Neuronal stem cell (in vitro differentiated cells): ENCODE results near the gene CD248.
A peak's percentile ranks its signal among the peaks of the same experiment; 100 is the strongest.

Experiments
- DNase-seq: peaks from one replicate; pipeline ENCODE4 v3.0.0-alpha.2; 2013; ENCODE audit warnings: low spot score
- H2AFZ ChIP-seq: one replicate; pipeline ENCODE4 v1.6.1; 2013; ENCODE audit warnings: mild to moderate bottlenecking, low read length, inconsistent platforms
- H2AK5ac ChIP-seq: 2 replicates; pipeline ENCODE4 v1.6.1; 2013; ENCODE audit warnings: low read depth, mild to moderate bottlenecking, inconsistent platforms, low read length, moderate library complexity, mixed read lengths
- H2BK120ac ChIP-seq: 2 replicates; pipeline ENCODE4 v1.6.1; 2013; ENCODE audit warnings: low read depth, mild to moderate bottlenecking, inconsistent platforms, low read length, moderate library complexity, mixed read lengths
- H2BK12ac ChIP-seq: one replicate; pipeline ENCODE4 v1.6.1; 2013; ENCODE audit warnings: low read length, inconsistent platforms
- H2BK15ac ChIP-seq: 2 replicates; pipeline ENCODE4 v1.6.1; 2013; ENCODE audit warnings: mild to moderate bottlenecking, low read length, inconsistent platforms, mixed read lengths
- H2BK5ac ChIP-seq: one replicate; pipeline ENCODE4 v1.6.1; 2013; ENCODE audit warnings: inconsistent platforms, mild to moderate bottlenecking, low read length, moderate library complexity
- H3K14ac ChIP-seq: one replicate; pipeline ENCODE4 v1.6.1; 2013; ENCODE audit warnings: low read length, inconsistent platforms
- H3K18ac ChIP-seq: 2 replicates; pipeline ENCODE4 v1.6.1; 2013; ENCODE audit warnings: low read length, inconsistent platforms
- H3K23ac ChIP-seq: 2 replicates; pipeline ENCODE4 v1.6.1; 2013; ENCODE audit warnings: low read depth, mild to moderate bottlenecking, mixed read lengths, low read length, inconsistent platforms; ENCODE audit not compliant: poor library complexity
- H3K27ac ChIP-seq: replicated peaks from 3 replicates; pipeline ENCODE4 v1.5.1; 2013; ENCODE audit warnings: low read length, inconsistent platforms
- H3K27me3 ChIP-seq, 3 experiments: 2 replicates each; pipeline ENCODE4 v1.6.1; 2013; ENCODE audit warnings: low read length in 3 of 3, mild to moderate bottlenecking in 2 of 3, inconsistent platforms in 1 of 3, low read depth in 1 of 3, mixed read lengths in 1 of 3, moderate library complexity in 1 of 3; ENCODE audit not compliant: control insufficient read depth in 3 of 3, insufficient read depth in 3 of 3
- H3K36me3 ChIP-seq, 2 donors: replicated peaks in 1 of 2; 2 replicates each; pipeline ENCODE4 v1.6.1; 2013; ENCODE audit warnings: low read length in 2 of 2; ENCODE audit not compliant: control insufficient read depth in 2 of 2, insufficient read depth in 2 of 2
- H3K4ac ChIP-seq: 2 replicates; pipeline ENCODE4 v1.6.1; 2013; ENCODE audit warnings: inconsistent platforms, mild to moderate bottlenecking, low read length, moderate library complexity
- H3K4me1 ChIP-seq, 2 donors: 1 replicate in 1 of 2; 2 replicates in 1 of 2; pipeline ENCODE4 v1.6.1; 2013; ENCODE audit warnings: low read length in 2 of 2, low read depth in 1 of 2; ENCODE audit not compliant: control insufficient read depth in 2 of 2, insufficient read depth in 1 of 2
- H3K4me2 ChIP-seq: one replicate; pipeline ENCODE4 v1.6.1; 2013; ENCODE audit warnings: mild to moderate bottlenecking, low read length, inconsistent platforms; ENCODE audit not compliant: insufficient read depth, poor library complexity, severe bottlenecking
- H3K4me3 ChIP-seq, 2 donors: 2 replicates each; pipeline ENCODE4 v1.5.1; 2013; ENCODE audit warnings: low read length in 2 of 2, mild to moderate bottlenecking in 2 of 2, inconsistent platforms in 1 of 2, moderate library complexity in 1 of 2
- H3K79me1 ChIP-seq: one replicate; pipeline ENCODE4 v1.6.1; 2013; ENCODE audit warnings: low read depth, mild to moderate bottlenecking, inconsistent platforms, low read length, moderate library complexity
- H3K9ac ChIP-seq: one replicate; pipeline ENCODE4 v1.6.1; 2013; ENCODE audit warnings: mild to moderate bottlenecking, low read depth, low read length, inconsistent platforms; ENCODE audit not compliant: poor library complexity
- H3K9me3 ChIP-seq, 2 donors: replicated peaks in 1 of 2; 2 replicates each; pipeline versions ENCODE3 to v1.6.1; 2013; ENCODE audit warnings: low read length in 2 of 2, mild to moderate bottlenecking in 2 of 2, inconsistent platforms in 1 of 2, low read depth in 1 of 2, mixed read lengths in 1 of 2, moderate library complexity in 1 of 2; ENCODE audit not compliant: control insufficient read depth in 2 of 2, insufficient read depth in 1 of 2
- H4K8ac ChIP-seq: one replicate; pipeline ENCODE4 v1.6.1; 2013; ENCODE audit warnings: low read depth, mild to moderate bottlenecking, inconsistent platforms, low read length, moderate library complexity
- H4K91ac ChIP-seq: one replicate; pipeline ENCODE4 v1.6.1; 2013; ENCODE audit warnings: low read length, low read depth, mild to moderate bottlenecking, inconsistent platforms; ENCODE audit not compliant: poor library complexity
- WGBS, 2 donors: extraction: QIAGEN DNeasy Blood & Tissue Kit; methylation state at CpG; one replicate each; pipeline ENCODE4 v1.1.7; 2013; ENCODE audit warnings: missing lambda C conversion rate in 2 of 2, mixed read lengths in 1 of 2; ENCODE audit not compliant: insufficient read length in 2 of 2, insufficient replicate concordance in 1 of 2; ENCODE audit errors: extremely low coverage in 2 of 2; 5-methylcytosine and 5-hydroxymethylcytosine counted together

Gene CD248

DNA sequence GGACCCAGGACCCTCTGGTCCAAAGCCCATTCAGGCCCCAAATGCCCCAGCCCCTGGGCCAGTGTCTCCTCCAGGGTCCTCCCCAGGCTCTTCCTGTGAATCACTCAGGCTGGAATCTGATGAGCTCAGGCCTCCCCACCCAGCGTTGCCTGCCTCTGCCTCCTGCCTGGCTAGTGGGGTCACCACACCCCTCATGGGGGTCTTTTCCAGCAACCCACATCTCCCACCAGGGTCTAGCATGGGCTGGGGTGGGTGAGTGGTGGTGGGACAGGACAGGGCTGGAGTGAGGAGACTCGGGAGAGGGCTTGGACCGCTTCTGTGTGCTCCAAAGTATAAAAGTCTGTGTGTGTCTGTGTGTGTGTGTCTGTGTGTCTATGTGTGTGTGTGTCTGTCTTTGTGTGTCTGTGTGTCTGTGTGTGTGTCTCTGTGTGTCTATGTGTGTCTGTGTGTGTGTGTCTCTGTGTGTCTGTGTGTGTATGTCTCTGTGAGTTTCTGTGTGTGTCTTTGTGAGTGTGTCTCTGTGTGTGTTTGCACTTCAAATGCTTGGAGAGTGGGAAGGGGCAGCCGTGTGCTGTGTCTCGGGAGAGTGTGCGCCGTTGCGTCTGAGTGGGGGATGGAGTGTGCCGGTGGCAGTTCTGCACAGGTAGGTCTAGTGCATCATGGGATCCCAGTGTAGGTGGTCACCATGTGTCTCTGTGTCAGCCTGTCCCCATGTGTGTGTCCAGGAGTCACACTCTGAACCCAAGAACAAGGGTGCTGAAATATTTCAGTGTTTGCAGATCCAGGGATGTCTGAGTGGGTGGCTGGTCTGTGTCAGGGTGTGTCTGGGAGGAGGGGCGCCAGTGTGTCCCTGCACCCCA, 10.6 kb upstream of the CD248 start:
- Histone ChIP-seq H3K27ac (no peak overlapping the region), H2BK12ac (peak overlapping the region; percentile 59), H2BK120ac (no peak overlapping the region), H3K4ac (no peak overlapping the region), H2AFZ (peak overlapping the region; percentile 77), H2AK5ac (peak overlapping the region; percentile 91), H3K9ac (no peak overlapping the region), H3K9me3 (no peaks in the 10 kb centered on the region), H2BK5ac (peak overlapping the region; percentile 45), H3K36me3 (no peaks in the 10 kb centered on the region), H4K91ac (no peak overlapping the region), H3K27me3 (no peaks in the 10 kb centered on the region), H2BK15ac (peak overlapping the region; percentile 1), H3K4me1 (peaks cover 26 to 44% of the 10 kb centered on the region in 2 donors), H3K18ac (peak overlapping the region; percentile 72), H3K4me2 (no peak overlapping the region), H4K8ac (no peak overlapping the region), H3K23ac (no peak overlapping the region), H3K4me3 (peak overlapping the region in 1 of 2 donors; percentile 7), H3K14ac (no peak overlapping the region), H3K79me1 (no peaks in the 10 kb centered on the region)
- DNase-seq, result no peak
- no CpG with 5 or more reads among the region's 10 CpGs for WGBS, 2 donors

- Histone ChIP-seq H3K27me3 (no peaks in the 10 kb centered on the region), H2BK15ac (peak overlapping the region; percentile 81), H2BK5ac (peak overlapping the region; percentile 45), H2AK5ac (peak overlapping the region; percentile 91), H4K91ac (peak overlapping the region; percentile 19), H3K14ac (no peak overlapping the region), H3K79me1 (no peaks in the 10 kb centered on the region), H2BK12ac (peak overlapping the region; percentile 24), H3K27ac (no peak overlapping the region), H3K4me3 (no peak overlapping the region), H2BK120ac (no peak overlapping the region), H4K8ac (no peak overlapping the region), H3K23ac (no peak overlapping the region), H3K18ac (peak overlapping the region; percentile 91), H3K4me2 (no peak overlapping the region), H3K36me3 (no peaks in the 10 kb centered on the region), H3K9me3 (no peaks in the 10 kb centered on the region), H3K4me1 (peaks cover 26 to 44% of the 10 kb centered on the region in 2 donors), H2AFZ (peak overlapping the region; percentile 77), H3K9ac (peak overlapping the region; percentile 24), H3K4ac (no peak overlapping the region)
- WGBS, 2 donors, result no CpG with 5 or more reads among the region's 21 CpGs
- no peak for DNase-seq
Observed at GRCh38 chr11:66326261-66327111, 9.6 kb upstream of the CD248 start.

GRCh38 chr11:66325263-66325671, 8.4 kb upstream of the CD248 start:
- Histone ChIP-seq H3K4me2 (no peak overlapping the region), H3K4me3 (peak overlapping the region in 1 of 2 donors; percentile 36), H2AK5ac (peak overlapping the region; percentile 1), H2BK12ac (peak overlapping the region; percentile 27), H3K9ac (no peak overlapping the region), H3K36me3 (no peaks in the 10 kb centered on the region), H3K4ac (no peak overlapping the region), H3K14ac (no peak overlapping the region), H3K27me3 (no peaks in the 10 kb centered on the region), H2BK15ac (peak overlapping the region; percentile 81), H3K9me3 (no peaks in the 10 kb centered on the region), H3K4me1 (peaks cover 26 to 44% of the 10 kb centered on the region in 2 donors), H2BK5ac (no peak overlapping the region), H3K27ac (no peak overlapping the region), H3K23ac (peak overlapping the region; percentile 39), H4K8ac (no peak overlapping the region), H3K18ac (peak overlapping the region; percentile 55), H2AFZ (peak overlapping the region; percentile 71), H2BK120ac (no peak overlapping the region), H4K91ac (no peak overlapping the region), H3K79me1 (no peaks in the 10 kb centered on the region)
- no peak for DNase-seq
- no CpG with 5 or more reads among the region's 8 CpGs for WGBS, 2 donors

DNA sequence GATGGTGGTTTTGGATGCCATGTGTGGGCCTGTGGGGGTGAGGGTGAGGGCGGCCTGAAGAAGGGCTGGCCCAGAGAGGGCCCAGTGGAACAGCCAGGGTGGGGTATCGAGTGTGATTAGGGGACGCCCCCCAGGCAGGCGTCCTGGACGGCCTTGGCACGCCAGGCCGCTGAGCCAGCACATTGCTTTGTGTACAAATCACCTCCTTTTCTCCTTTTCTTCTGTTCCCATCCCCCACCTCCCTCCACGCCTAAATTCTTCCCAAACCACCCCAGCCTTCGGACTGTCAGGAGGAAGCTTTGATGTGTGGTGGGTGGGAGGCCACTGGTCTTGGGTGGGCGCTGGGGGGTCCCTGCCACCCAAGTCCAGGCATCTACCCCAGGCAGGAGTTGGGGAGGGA, 7.8 kb upstream of the CD248 start:
- Histone ChIP-seq H3K4me1 (peaks cover 26 to 44% of the 10 kb centered on the region in 2 donors), H3K4ac (no peak overlapping the region), H2AFZ (peak overlapping the region; percentile 71), H3K36me3 (no peaks in the 10 kb centered on the region), H3K27me3 (no peaks in the 10 kb centered on the region), H2BK12ac (no peak overlapping the region), H4K8ac (no peak overlapping the region), H3K14ac (no peak overlapping the region), H2AK5ac (peak overlapping the region; percentile 35), H4K91ac (no peak overlapping the region), H3K27ac (no peak overlapping the region), H3K9me3 (no peaks in the 10 kb centered on the region), H3K9ac (no peak overlapping the region), H2BK5ac (peak overlapping the region; percentile 8), H3K23ac (no peak overlapping the region), H3K79me1 (no peaks in the 10 kb centered on the region), H3K4me2 (no peak overlapping the region), H3K18ac (peak overlapping the region; percentile 95), H2BK120ac (no peak overlapping the region), H3K4me3 (no peak overlapping the region), H2BK15ac (peak overlapping the region; percentile 76)
- no CpG with 5 or more reads among the region's 10 CpGs for whole genome bisulfite sequencing, 2 donors
- no peak for DNase-seq
